Smooth muscle cell (in vitro differentiated cells): Measurements from ENCODE around the gene U2AF2. TPM values are rescaled to one million over a fixed set of nuclear protein-coding genes. Genes with fewer than 3 reads are reported as not detected.

ENCODE experiments used
- DNase-seq: peaks from one replicate; lab custom pipeline; 2025; ENCODE audit not compliant: unreplicated experiment; lab: John Stamatoyannopoulos, UW
- H2AFZ ChIP-seq: fragments of 200-600 bp; sonication (generic); 2 replicates; pipeline ENCODE4 v1.6.0; 2016; ENCODE audit warnings: antibody characterized with exemption, low read depth, mild to moderate bottlenecking
- H3F3A ChIP-seq: fragments of 200-600 bp; sonication (generic); 2 replicates; pipeline ENCODE4 v1.6.0; 2017; ENCODE audit warnings: antibody characterized with exemption, low read depth
- H3K27ac ChIP-seq: fragments of 200-600 bp; sonication (generic); 2 replicates; pipeline ENCODE4 v1.5.1; 2016; ENCODE audit warnings: low read depth, mild to moderate bottlenecking
- H3K27me3 ChIP-seq: fragments of 200-600 bp; sonication (generic); 2 replicates; pipeline ENCODE4 v1.6.1; 2016; ENCODE audit warnings: low read depth, mild to moderate bottlenecking
- H3K36me3 ChIP-seq: fragments of 200-600 bp; sonication (generic); 2 replicates; pipeline ENCODE4 v1.5.1; 2016; ENCODE audit warnings: low read depth
- H3K4me1 ChIP-seq: fragments of 200-600 bp; sonication (generic); 2 replicates; pipeline ENCODE4 v1.5.1; 2016; ENCODE audit warnings: low read depth
- H3K4me2 ChIP-seq: fragments of 200-600 bp; sonication (generic); 2 replicates; pipeline ENCODE4 v1.6.0; 2016; ENCODE audit warnings: mild to moderate bottlenecking
- H3K4me3 ChIP-seq: fragments of 200-600 bp; sonication (generic); 2 replicates; pipeline ENCODE4 v1.5.1; 2016; ENCODE audit warnings: mild to moderate bottlenecking
- H3K79me2 ChIP-seq: fragments of 200-600 bp; sonication (generic); 2 replicates; pipeline ENCODE4 v1.6.0; 2016; ENCODE audit warnings: low read depth, mild to moderate bottlenecking
- H3K9ac ChIP-seq: fragments of 200-600 bp; sonication (generic); 2 replicates; pipeline ENCODE4 v1.6.0; 2016; ENCODE audit warnings: low read depth
- H3K9me3 ChIP-seq: fragments of 200-600 bp; sonication (generic); replicated peaks from 2 replicates; pipeline ENCODE4 v1.5.1; 2016; ENCODE audit warnings: low read depth
- H4K20me1 ChIP-seq: fragments of 200-600 bp; sonication (generic); 2 replicates; pipeline ENCODE4 v1.6.0; 2016; ENCODE audit warnings: low read depth
- CTCF ChIP-seq: fragments of 200-600 bp; sonication (generic); IDR thresholded peaks from 2 replicates; pipeline ENCODE4 v1.5.1; 2017; ENCODE audit warnings: borderline replicate concordance, mild to moderate bottlenecking, antibody characterized with exemption; ENCODE audit not compliant: insufficient read depth, poor library complexity, severe bottlenecking
- WGBS: methylation state at CpG from one replicate; pipeline ENCODE4 v1.1.7; 2016; ENCODE audit warnings: low lambda C conversion rate; 5-methylcytosine and 5-hydroxymethylcytosine counted together
- polyA plus RNA-seq: library from polyadenylated mRNA; unstranded; fragments of >200 nt; fragmentation: Nextera tagmentation; extraction: Ambion mirVana; gene quantifications from 2 replicates; pipeline ENCODE4 v1.2.1, GENCODE V29; 2016
- small RNA-seq: library from RNA; depleted of rRNA; stranded (forward); fragments of <200 nt; gene quantifications from one replicate; pipeline ENCODE3, GENCODE V24; 2014
- total RNA-seq: library from RNA; depleted of rRNA; stranded (reverse); fragments of >200 nt; gene quantifications from 2 replicates; pipeline ENCODE4 v1.2.3, GENCODE V29; 2014

The U2AF2 gene
- total and polyA plus RNA-seq, 2 experiments from 2014 or later: 8.4 to 70.7 TPM

GRCh38 chr19:55720214-55720746 is 65.4 kb downstream of the U2AF2 start:
- Histone ChIP-seq H3K9ac (no peak overlapping the region), H3K27ac (no peak overlapping the region), H3K9me3 (peaks cover 9% of the 10 kb centered on the region), H4K20me1 (no peaks in the 10 kb centered on the region), H3K79me2 (no peaks in the 10 kb centered on the region), H3K4me2 (no peak overlapping the region), H3K4me3 (no peak overlapping the region), H3K27me3 (no peaks in the 10 kb centered on the region), H3K36me3 (no peaks in the 10 kb centered on the region), H3K4me1 (no peaks in the 10 kb centered on the region), H2AFZ (no peak overlapping the region), H3F3A (no peaks in the 10 kb centered on the region)
- no peak for DNase-seq
- WGBS: 54% methylated on average over 5 of the region's 5 CpGs
- no peak for TF ChIP-seq CTCF

GRCh38 chr19:55720801-55721200 is 66.0 kb downstream of the U2AF2 start:
- no peak overlapping the region for H3K9ac ChIP-seq
- H3K9me3 ChIP-seq: peaks cover 9% of the 10 kb centered on the region
- H3K4me3 ChIP-seq: no peak overlapping the region
- no peaks in the 10 kb centered on the region for H3K79me2 ChIP-seq
- H3K4me2 ChIP-seq: no peak overlapping the region
- no peaks in the 10 kb centered on the region for H3K27me3 ChIP-seq
- DNase-seq: no peak
- H3K36me3 ChIP-seq: no peaks in the 10 kb centered on the region
- TF ChIP-seq CTCF: no peak
- no peaks in the 10 kb centered on the region for H3K4me1 ChIP-seq
- H3K27ac ChIP-seq: no peak overlapping the region
- no peaks in the 10 kb centered on the region for H3F3A ChIP-seq
- no peak overlapping the region for H2AFZ ChIP-seq
- no peaks in the 10 kb centered on the region for H4K20me1 ChIP-seq
- WGBS: 66% methylated on average over 3 of the region's 3 CpGs

DNA sequence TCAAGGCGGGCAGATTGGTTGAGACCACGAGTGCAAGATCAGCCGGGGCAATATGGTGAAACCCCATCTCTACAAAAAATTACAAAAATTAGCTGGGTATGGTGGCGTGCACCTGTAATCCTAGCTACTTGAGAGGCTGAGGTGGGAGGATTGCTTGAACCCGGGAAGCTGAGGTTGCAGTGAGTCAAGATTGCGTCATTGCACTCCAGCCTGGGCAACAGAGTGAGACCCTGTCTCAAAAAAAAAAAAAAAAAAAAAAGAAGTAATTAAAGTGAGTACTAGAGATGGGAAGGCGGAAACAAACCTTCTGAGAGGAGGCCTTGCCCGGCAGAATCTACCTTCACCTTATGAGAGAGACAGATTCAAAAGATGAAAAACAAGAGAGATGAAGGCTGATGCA is 68.7 kb downstream of the U2AF2 start:
- Histone ChIP-seq H3K79me2 (no peaks in the 10 kb centered on the region), H4K20me1 (no peaks in the 10 kb centered on the region), H3K27me3 (no peaks in the 10 kb centered on the region), H3K9me3 (peaks cover 9% of the 10 kb centered on the region), H3K4me2 (no peak overlapping the region), H3K4me1 (no peaks in the 10 kb centered on the region), H3K4me3 (no peak overlapping the region), H3K9ac (no peak overlapping the region), H2AFZ (no peak overlapping the region), H3F3A (no peaks in the 10 kb centered on the region), H3K36me3 (no peaks in the 10 kb centered on the region), H3K27ac (no peak overlapping the region)
- DNase-seq: no peak
- no peak for TF ChIP-seq CTCF
- 75% methylated on average over 8 of the region's 8 CpGs for WGBS

Small RNAs within 50 kb of the gene (small RNA-seq; reads per million reads assigned to genes)
- not detected for gene AC010525.2

Other genes with a start within 250 kb of the U2AF2 start
- gene UBE2S, start 247.2 kb upstream of the U2AF2 start, total RNA-seq: 34.8 and 39.9 TPM in 2 replicates
- gene UBE2S, start 247.2 kb upstream of the U2AF2 start, polyA plus RNA-seq: 162 and 171 TPM in 2 replicates
- not detected in 2 replicates for gene SHISA7, start 211.7 kb upstream of the U2AF2 start, total RNA-seq
- gene SHISA7, start 211.7 kb upstream of the U2AF2 start, polyA plus RNA-seq: not detected in 2 replicates
- gene ISOC2, start 193.4 kb upstream of the U2AF2 start, total RNA-seq: 47.3 and 56.5 TPM in 2 replicates
- gene ISOC2, start 193.4 kb upstream of the U2AF2 start, polyA plus RNA-seq: 37.3 and 61.4 TPM in 2 replicates
- not detected in 2 replicates for gene C19orf85, start 190.3 kb upstream of the U2AF2 start, total RNA-seq
- not detected in 2 replicates for gene C19orf85, start 190.3 kb upstream of the U2AF2 start, polyA plus RNA-seq
- gene ZNF628, start 178.4 kb upstream of the U2AF2 start, total RNA-seq: 2.4 and 2.6 TPM in 2 replicates
- 1.3 and 2.0 TPM in 2 replicates for gene ZNF628, start 178.4 kb upstream of the U2AF2 start, polyA plus RNA-seq
- gene NAT14, start 169.8 kb upstream of the U2AF2 start, total RNA-seq: 14.3 and 17.3 TPM in 2 replicates
- gene NAT14, start 169.8 kb upstream of the U2AF2 start, polyA plus RNA-seq: 67.5 and 72.1 TPM in 2 replicates
- 3.0 and 3.8 TPM in 2 replicates for gene SSC5D, start 166.6 kb upstream of the U2AF2 start, total RNA-seq
- gene SSC5D, start 166.6 kb upstream of the U2AF2 start, polyA plus RNA-seq: 11.2 and 13.6 TPM in 2 replicates
- gene SBK2, start 117.9 kb upstream of the U2AF2 start, total RNA-seq: not detected in 2 replicates
- gene SBK2, start 117.9 kb upstream of the U2AF2 start, polyA plus RNA-seq: not detected in 2 replicates
- not detected in 2 replicates for gene SBK3, start 109.5 kb upstream of the U2AF2 start, total RNA-seq
- 0.37 TPM in 1 of 2 replicates, not detected in the other for gene SBK3, start 109.5 kb upstream of the U2AF2 start, polyA plus RNA-seq
- 4.2 TPM in 2 replicates for gene ZNF579, start 74.2 kb upstream of the U2AF2 start, total RNA-seq
- 15.1 and 15.8 TPM in 2 replicates for gene ZNF579, start 74.2 kb upstream of the U2AF2 start, polyA plus RNA-seq
- gene FIZ1, start 55.5 kb upstream of the U2AF2 start, total RNA-seq: 4.6 and 10.4 TPM in 2 replicates
- gene FIZ1, start 55.5 kb upstream of the U2AF2 start, polyA plus RNA-seq: 16.8 and 17.7 TPM in 2 replicates
- gene ZNF524, start 54.7 kb upstream of the U2AF2 start, total RNA-seq: 16.3 and 20.1 TPM in 2 replicates
- 13.3 and 19.4 TPM in 2 replicates for gene ZNF524, start 54.7 kb upstream of the U2AF2 start, polyA plus RNA-seq
- 3.0 and 3.8 TPM in 2 replicates for gene ZNF865, start 49.4 kb upstream of the U2AF2 start, total RNA-seq
- gene ZNF865, start 49.4 kb upstream of the U2AF2 start, polyA plus RNA-seq: 1.2 and 2.0 TPM in 2 replicates
- gene ZNF784, start 30.5 kb upstream of the U2AF2 start, total RNA-seq: 3.1 and 3.8 TPM in 2 replicates
- 7.2 and 7.3 TPM in 2 replicates for gene ZNF784, start 30.5 kb upstream of the U2AF2 start, polyA plus RNA-seq
- 6.2 and 11.9 TPM in 2 replicates for gene ZNF580, start 14.0 kb upstream of the U2AF2 start, total RNA-seq
- gene ZNF580, start 14.0 kb upstream of the U2AF2 start, polyA plus RNA-seq: 68.8 and 76.8 TPM in 2 replicates
- 6.8 and 10.0 TPM in 2 replicates for gene ZNF581, start 11.4 kb upstream of the U2AF2 start, total RNA-seq
- gene ZNF581, start 11.4 kb upstream of the U2AF2 start, polyA plus RNA-seq: 21.4 and 22.0 TPM in 2 replicates
- 6.9 and 7.7 TPM in 2 replicates for gene CCDC106, start 6.8 kb upstream of the U2AF2 start, total RNA-seq
- 18.3 and 24.8 TPM in 2 replicates for gene CCDC106, start 6.8 kb upstream of the U2AF2 start, polyA plus RNA-seq
- 25.3 and 34.5 TPM in 2 replicates for gene EPN1, start 20.2 kb downstream of the U2AF2 start, total RNA-seq
- 119 and 121 TPM in 2 replicates for gene EPN1, start 20.2 kb downstream of the U2AF2 start, polyA plus RNA-seq
- not detected in 2 replicates for gene NLRP9, start 83.4 kb downstream of the U2AF2 start, total RNA-seq
- 0.07 TPM in 1 of 2 replicates, not detected in the other for gene NLRP9, start 83.4 kb downstream of the U2AF2 start, polyA plus RNA-seq
- not detected in 2 replicates for gene RFPL4A, start 104.1 kb downstream of the U2AF2 start, total RNA-seq
- not detected in 2 replicates for gene RFPL4A, start 104.1 kb downstream of the U2AF2 start, polyA plus RNA-seq
- gene RFPL4AL1, start 114.1 kb downstream of the U2AF2 start, total RNA-seq: not detected in 2 replicates
- not detected in 2 replicates for gene RFPL4AL1, start 114.1 kb downstream of the U2AF2 start, polyA plus RNA-seq
- gene NLRP11, start 177.0 kb downstream of the U2AF2 start, total RNA-seq: not detected in 2 replicates
- gene NLRP11, start 177.0 kb downstream of the U2AF2 start, polyA plus RNA-seq: not detected in 2 replicates
- gene NLRP4, start 181.5 kb downstream of the U2AF2 start, total RNA-seq: not detected in 2 replicates
- not detected in 2 replicates for gene NLRP4, start 181.5 kb downstream of the U2AF2 start, polyA plus RNA-seq